ENCODE results near the gene MAPK14. TPM values are rescaled to one million over a fixed set of nuclear protein-coding genes. Genes with fewer than 3 reads are reported as not detected.

The MAPK14 gene
- total and polyA plus RNA-seq, 2 donors (not counting 3 experiments of a cell fraction or from before 2014, with no cell fraction given): 33.3 to 54.1 TPM

GRCh38 chr6:36020154-36020553, 7.5 kb upstream of the MAPK14 start:
- Histone ChIP-seq H3K79me2 (ENCODE audit: control insufficient read depth, insufficient read depth, low read length) (no peaks in the 10 kb centered on the region), H4K20me1 (replicated peaks; ENCODE audit: control insufficient read depth, extremely low read depth, insufficient read depth, low read length) (no peaks in the 10 kb centered on the region), H3K9ac (replicated peaks; ENCODE audit: extremely low read depth, insufficient read depth, low read length) (no peak overlapping the region), H3K4me1 (ENCODE audit: control insufficient read depth, extremely low read depth, insufficient read depth, low read length) (peaks cover 6% of the 10 kb centered on the region), H3K27me3 (ENCODE audit: control insufficient read depth in 2 of 2, insufficient read depth in 2 of 2, low read length in 2 of 2) (no peaks in the 10 kb centered on the region), H3K36me3 (ENCODE audit: control insufficient read depth in 2 of 2, extremely low read depth in 1 of 2, insufficient read depth in 2 of 2, low read length in 2 of 2) (no peaks in the 10 kb centered on the region), H3K4me2 (ENCODE audit: insufficient read depth, low read length) (no peak overlapping the region), H3K9me1 (replicated peaks; ENCODE audit: control insufficient read depth, extremely low read depth, insufficient read depth, low read length) (no peaks in the 10 kb centered on the region), H3K9me3 (replicated peaks; ENCODE audit: control insufficient read depth, insufficient read depth, low read length) (no peaks in the 10 kb centered on the region), H3K4me3 (replicated peaks in 1 of 3; ENCODE audit: insufficient read depth in 1 of 3, low read depth in 1 of 3, low read length in 3 of 3) (no peak overlapping the region), H3K27ac (ENCODE audit: insufficient read depth, low read depth, low read length) (no peak overlapping the region), H2AFZ (ENCODE audit: low read depth, low read length) (no peak overlapping the region)
- intact Hi-C loops (cut with micrococcal nuclease) (no loop called here), dilution Hi-C loops (cut with MboI; ENCODE audit: extremely low pct_ligation_motif_present, low sequenced_read_pairs) (no loop called here)
- no peak for DNase-seq (ENCODE audit: low read depth, low spot score)
- TF ChIP-seq MYC (IDR thresholded peaks at IDR 0.05; ENCODE audit: low read depth, low read length): no peak
- no peak for TF ChIP-seq JUN (IDR thresholded peaks at IDR 0.05; ENCODE audit: borderline replicate concordance, insufficient read depth, insufficient read length, low read depth)
- no peak for TF ChIP-seq FOS (IDR thresholded peaks at IDR 0.05; ENCODE audit: borderline replicate concordance, insufficient read depth, low read length)
- TF ChIP-seq MAX (IDR thresholded peaks at IDR 0.05; ENCODE audit: insufficient read depth, insufficient read length): no peak
- TF ChIP-seq POLR2A (IDR thresholded peaks at IDR 0.05; ENCODE audit: low read depth, low read length): no peak
- TF ChIP-seq CTCF (IDR thresholded peaks at IDR 0.05; ENCODE audit: extremely low read depth in 1 of 2, insufficient read depth in 1 of 2, low read depth in 1 of 2, low read length in 2 of 2): no peak
- no peak for TF ChIP-seq GATA2 (IDR thresholded peaks at IDR 0.05; ENCODE audit: insufficient read depth, insufficient read length, low read depth, low read length)
- no peak for TF ChIP-seq EZH2 (IDR thresholded peaks at IDR 0.05; ENCODE audit: borderline replicate concordance, low read depth, low read length, severe bottlenecking)
- TF ChIP-seq POLR2AphosphoS5 (IDR thresholded peaks at IDR 0.05; ENCODE audit: insufficient read depth, low read depth, low read length): no peak
- FAIRE-seq: no peak
- ChIA-PET CTCF (no interaction called here), POLR2A (no interaction called here)
- no TSS peak for BruUV-seq (replicated peaks)
